OCI-LY7 (cell line): ENCODE measurements around the gene PLEKHG4B.

Experiments
- EZH2phosphoT487 ChIP-seq: fragments of 200-600 bp; sonication (generic); IDR thresholded peaks from 2 replicates; pipeline ENCODE4 v1.6.1; 2018; ENCODE audit warnings: low read depth, borderline replicate concordance, mild to moderate bottlenecking, mixed run types, antibody characterized with exemption, low read length, moderate library complexity, mixed read lengths
- TF ChIP-seq, protein P1 (sequence below): fragments of 200-600 bp; sonication (generic); conservative IDR thresholded peaks from 2 replicates; pipeline ENCODE4 v1.5.1; 2014; ENCODE audit warnings: mild to moderate bottlenecking, antibody characterized with exemption, low read length, moderate library complexity, mixed read lengths

DNA sequence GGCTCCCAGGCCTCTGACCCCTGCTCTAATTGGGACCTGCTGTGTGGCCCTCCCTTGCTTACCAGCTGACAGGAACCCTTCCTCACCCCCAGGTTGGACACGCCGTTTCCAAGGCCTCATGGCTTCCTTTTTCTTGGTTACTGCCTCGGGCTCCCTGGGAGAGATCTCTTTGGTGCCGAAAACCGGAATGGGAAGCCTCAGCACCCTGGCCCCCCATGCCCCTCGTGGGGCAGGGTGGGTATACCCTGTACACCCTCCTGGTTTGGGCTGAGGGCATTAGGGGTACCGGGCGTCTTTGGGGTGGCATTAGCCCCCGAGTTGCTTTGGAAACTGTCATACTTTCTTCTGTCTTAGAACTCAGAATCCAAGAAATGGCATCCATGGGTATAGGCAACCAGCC, 89.2 kb downstream of the PLEKHG4B start:
- TF ChIP-seq, protein P1, sequence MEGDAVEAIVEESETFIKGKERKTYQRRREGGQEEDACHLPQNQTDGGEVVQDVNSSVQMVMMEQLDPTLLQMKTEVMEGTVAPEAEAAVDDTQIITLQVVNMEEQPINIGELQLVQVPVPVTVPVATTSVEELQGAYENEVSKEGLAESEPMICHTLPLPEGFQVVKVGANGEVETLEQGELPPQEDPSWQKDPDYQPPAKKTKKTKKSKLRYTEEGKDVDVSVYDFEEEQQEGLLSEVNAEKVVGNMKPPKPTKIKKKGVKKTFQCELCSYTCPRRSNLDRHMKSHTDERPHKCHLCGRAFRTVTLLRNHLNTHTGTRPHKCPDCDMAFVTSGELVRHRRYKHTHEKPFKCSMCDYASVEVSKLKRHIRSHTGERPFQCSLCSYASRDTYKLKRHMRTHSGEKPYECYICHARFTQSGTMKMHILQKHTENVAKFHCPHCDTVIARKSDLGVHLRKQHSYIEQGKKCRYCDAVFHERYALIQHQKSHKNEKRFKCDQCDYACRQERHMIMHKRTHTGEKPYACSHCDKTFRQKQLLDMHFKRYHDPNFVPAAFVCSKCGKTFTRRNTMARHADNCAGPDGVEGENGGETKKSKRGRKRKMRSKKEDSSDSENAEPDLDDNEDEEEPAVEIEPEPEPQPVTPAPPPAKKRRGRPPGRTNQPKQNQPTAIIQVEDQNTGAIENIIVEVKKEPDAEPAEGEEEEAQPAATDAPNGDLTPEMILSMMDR = no peak
- TF ChIP-seq EZH2phosphoT487 = no peak
